Endometrial microvascular endothelial cells (primary cell): Measurements from ENCODE around the gene SLC1A7. TPM values are rescaled to one million over a fixed set of nuclear protein-coding genes. Genes with fewer than 3 reads are reported as not detected.

ENCODE experiments used
- in situ Hi-C: cut with HindIII; loops from 2 replicates; pipeline ENCODE4 v1.10.0; 2017; ENCODE audit warnings: low sequenced_read_pairs, low pct_unique_long_range_greater_than_20kb; ENCODE audit errors: inconsistent ontology term
- total RNA-seq: library from RNA; depleted of rRNA; stranded (reverse); fragments of >200 nt; gene quantifications from one replicate; pipeline ENCODE4 v1.2.3, GENCODE V29; 2015; ENCODE audit errors: inconsistent ontology term

SLC1A7 gene
- total RNA-seq, 1 donor from 2014 or later, result not detected

- in situ Hi-C loops, result no loop called here
Observed at GRCh38 chr1:53070621-53071020, 71.8 kb downstream of the SLC1A7 start.

GRCh38 chr1:53069663-53070327 lies 72.6 kb downstream of the SLC1A7 start:
- in situ Hi-C loops, result no loop called here

- in situ Hi-C loops, result no loop called here
Observed at GRCh38 chr1:53069265-53069662, 73.2 kb downstream of the SLC1A7 start.

- in situ Hi-C loops, result no loop called here
Observed at GRCh38 chr1:53068314-53069099, 73.9 kb downstream of the SLC1A7 start.

GRCh38 chr1:53067886-53068285 lies 74.6 kb downstream of the SLC1A7 start:
- in situ Hi-C loops, result no loop called here

- in situ Hi-C loops, result no loop called here
Observed at GRCh38 chr1:53066891-53067738, 75.3 kb downstream of the SLC1A7 start.

- in situ Hi-C loops, result no loop called here
Observed at GRCh38 chr1:53066488-53066887, 76.0 kb downstream of the SLC1A7 start.

GRCh38 chr1:53065391-53065790 lies 77.0 kb downstream of the SLC1A7 start:
- in situ Hi-C loops, result no loop called here

GRCh38 chr1:53063744-53064515 lies 78.5 kb downstream of the SLC1A7 start:
- in situ Hi-C loops, result no loop called here

- in situ Hi-C loops, result no loop called here
Observed at GRCh38 chr1:53062708-53063591, 79.5 kb downstream of the SLC1A7 start.

- in situ Hi-C loops, result no loop called here
Observed at GRCh38 chr1:53061859-53062707, 80.4 kb downstream of the SLC1A7 start, which contains the start of gene PODN. Gene PODN, plus strand, starts transcription at chr1:53062213. Its CDS starts 7,643 bp downstream, at chr1:53069856.

GRCh38 chr1:53061123-53061858 lies 81.1 kb downstream of the SLC1A7 start:
- in situ Hi-C loops, result no loop called here

GRCh38 chr1:53060579-53060978 lies 81.9 kb downstream of the SLC1A7 start:
- in situ Hi-C loops, result no loop called here

GRCh38 chr1:53057127-53057526 lies 85.3 kb downstream of the SLC1A7 start:
- in situ Hi-C loops, result no loop called here

- in situ Hi-C loops, result no loop called here
Observed at GRCh38 chr1:53051676-53052075, 90.8 kb downstream of the SLC1A7 start.

GRCh38 chr1:53050310-53050709 lies 92.1 kb downstream of the SLC1A7 start:
- in situ Hi-C loops, result no loop called here
